ENCODE measurements around the gene CELA2A.
"Not testable (repeated sequence)": the region's sequence is repeated elsewhere in the genome, so short reads cannot be mapped to it uniquely, and the experiment has no call there.

Gene CELA2A

GRCh38 chr1:15504436-15504835 is 47.9 kb downstream of the CELA2A start:
- no peak for DNase-seq

GRCh38 chr1:15506831-15507230 is 50.3 kb downstream of the CELA2A start:
- no peak for DNase-seq

- no peak for DNase-seq
Measured at GRCh38 chr1:15507278-15507677, 50.7 kb downstream of the CELA2A start.

- DNase-seq: no peak
Measured at GRCh38 chr1:15508700-15509487, 52.4 kb downstream of the CELA2A start.

- DNase-seq: no peak
Measured at GRCh38 chr1:15509586-15509985, 53.1 kb downstream of the CELA2A start.

GRCh38 chr1:15510611-15511405 is 54.3 kb downstream of the CELA2A start:
- DNase-seq: no peak

GRCh38 chr1:15513192-15513591 is 56.7 kb downstream of the CELA2A start:
- DNase-seq: no peak

- no peak for DNase-seq
Measured at GRCh38 chr1:15513919-15514318, 57.4 kb downstream of the CELA2A start.

GRCh38 chr1:15514557-15514956 is 58.0 kb downstream of the CELA2A start:
- DNase-seq: not testable (repeated sequence)

GRCh38 chr1:15515022-15515663 is 58.6 kb downstream of the CELA2A start:
- no peak for DNase-seq

- DNase-seq: no peak
Measured at GRCh38 chr1:15519625-15520024, 63.1 kb downstream of the CELA2A start.

GRCh38 chr1:15521206-15521906 is 64.8 kb downstream of the CELA2A start:
- not testable (repeated sequence) for DNase-seq

All from NCI-H2029 (cell line).